Renal pelvis (tissue), 4 donors: ENCODE data around the gene ARL14EPL. TPM values are rescaled to one million over a fixed set of nuclear protein-coding genes. Genes with fewer than 3 reads are reported as not detected.
"Not testable (repeated sequence)": the region's sequence is repeated elsewhere in the genome, so short reads cannot be mapped to it uniquely, and the experiment has no call there.

ENCODE experiments used
- DNase-seq: peaks from one replicate; pipeline ENCODE4 v3.0.0-alpha.2; 2013
- polyA plus RNA-seq, 3 donors: library from polyadenylated mRNA; unstranded; fragments of 120-200 nt; gene quantifications; one replicate each; pipeline ENCODE4 v1.2.1, GENCODE V29; 2013; ENCODE audit not compliant: insufficient read length in 3 of 3

ARL14EPL gene
- polyA plus RNA-seq, 3 donors, result not detected

DNA sequence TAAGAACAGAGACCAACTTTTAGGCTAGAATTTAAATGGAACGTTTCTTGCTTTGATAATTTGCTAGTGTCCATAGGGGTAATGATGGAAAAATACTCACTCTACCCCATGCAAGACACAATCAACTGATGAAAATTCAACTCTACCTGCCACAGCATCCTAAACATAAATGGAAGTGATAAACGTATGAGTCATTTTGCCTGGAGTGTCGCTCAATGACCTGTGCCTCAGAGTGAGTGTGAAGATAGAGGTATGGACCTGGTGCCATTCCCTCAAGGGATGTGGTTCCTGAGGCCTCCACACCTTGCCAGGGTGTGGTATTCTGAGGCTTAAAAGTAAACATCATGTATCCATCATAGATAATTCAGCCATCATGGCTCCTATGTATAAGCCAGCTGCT, 14.0 kb downstream of the ARL14EPL start:
- DNase-seq, result no peak

DNA sequence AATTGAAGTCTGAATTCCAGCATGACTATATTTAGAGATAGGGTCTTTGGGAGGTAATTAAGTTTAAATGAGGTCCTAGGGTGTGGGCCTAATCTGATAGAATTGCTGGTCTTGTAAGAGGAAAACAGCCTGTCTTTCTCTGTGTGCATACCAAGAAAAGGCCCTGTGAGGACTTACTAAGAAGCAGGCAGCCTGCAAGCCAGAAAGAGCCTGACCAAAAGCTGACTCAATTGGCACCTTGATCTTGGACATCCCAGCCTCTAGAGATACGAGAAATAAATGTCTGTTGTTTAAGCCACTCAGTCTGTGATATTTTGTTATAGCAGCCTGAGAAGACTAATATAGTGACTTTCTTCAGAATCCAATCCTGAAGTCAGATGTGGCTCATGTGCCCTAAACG, 14.6 kb downstream of the ARL14EPL start:
- no peak for DNase-seq

GRCh38 chr5:116058346-116058936, 26.2 kb downstream of the ARL14EPL start:
- DNase-seq, result no peak

DNA sequence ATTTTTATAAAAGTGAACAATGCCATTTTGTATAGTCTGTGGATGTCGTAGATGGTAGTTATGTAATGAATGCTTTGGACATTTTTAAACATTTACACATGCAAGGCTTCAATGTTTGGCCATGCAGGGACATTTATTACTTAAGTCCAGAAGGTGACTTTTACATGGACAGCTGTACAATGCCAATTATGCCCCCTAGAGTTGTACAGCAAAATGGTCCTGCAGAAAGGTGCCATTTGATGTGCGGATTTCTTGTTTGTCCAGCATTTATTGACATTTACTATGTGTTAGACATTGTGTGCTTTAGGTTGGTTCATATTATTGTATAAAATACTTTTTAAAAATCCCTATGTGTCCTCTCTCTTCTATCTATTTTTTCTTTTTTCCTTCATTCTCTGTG, 30.1 kb downstream of the ARL14EPL start:
- DNase-seq, result no peak

DNA sequence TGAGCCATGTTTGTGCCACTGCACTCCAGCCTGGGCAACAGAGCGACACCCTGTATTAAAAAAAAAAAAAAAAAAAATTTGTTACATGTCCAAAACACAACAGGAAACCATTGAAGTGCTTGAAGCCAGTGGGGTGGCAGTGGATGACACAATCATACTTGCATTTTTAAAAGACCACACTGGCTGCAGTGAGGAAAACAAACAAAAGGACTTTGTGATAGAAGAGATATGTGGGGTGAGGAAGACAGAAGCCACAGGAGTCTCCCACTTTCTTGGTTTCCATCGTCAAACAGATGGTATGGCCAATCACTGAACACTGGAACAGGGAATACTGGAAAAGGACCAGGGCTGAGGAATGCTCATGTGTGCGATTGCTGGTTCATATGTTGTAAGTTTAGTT, 31.7 kb downstream of the ARL14EPL start:
- DNase-seq, result no peak

DNA sequence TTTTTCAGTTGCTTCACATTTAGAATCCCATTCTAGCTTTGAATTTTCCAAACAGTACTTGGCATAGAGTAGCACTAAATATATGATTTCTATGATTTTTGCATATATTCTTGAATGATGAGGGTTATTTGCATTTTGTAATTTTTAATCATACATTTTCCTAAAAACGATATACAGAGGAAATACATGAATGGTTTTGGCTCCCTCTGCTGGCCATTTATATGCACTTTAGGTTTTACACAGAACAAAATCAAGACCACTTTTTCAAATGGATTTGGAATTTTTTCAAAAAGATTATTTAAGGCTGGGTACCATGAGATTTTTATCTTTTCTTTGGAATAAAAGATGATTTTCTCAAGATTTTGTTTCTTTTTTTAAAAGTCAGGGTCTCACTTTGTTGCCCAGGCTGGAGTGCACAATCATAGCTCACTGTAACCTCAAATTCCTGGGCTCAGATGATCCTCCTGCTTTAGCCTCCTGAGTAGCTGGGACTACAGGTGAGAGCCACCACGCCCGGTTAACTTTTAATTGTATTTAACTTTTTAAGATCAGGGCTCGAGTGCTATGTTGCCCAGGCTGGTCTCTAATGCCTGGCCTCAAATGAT, 35.9 kb downstream of the ARL14EPL start:
- DNase-seq, result peak; percentile 48

DNA sequence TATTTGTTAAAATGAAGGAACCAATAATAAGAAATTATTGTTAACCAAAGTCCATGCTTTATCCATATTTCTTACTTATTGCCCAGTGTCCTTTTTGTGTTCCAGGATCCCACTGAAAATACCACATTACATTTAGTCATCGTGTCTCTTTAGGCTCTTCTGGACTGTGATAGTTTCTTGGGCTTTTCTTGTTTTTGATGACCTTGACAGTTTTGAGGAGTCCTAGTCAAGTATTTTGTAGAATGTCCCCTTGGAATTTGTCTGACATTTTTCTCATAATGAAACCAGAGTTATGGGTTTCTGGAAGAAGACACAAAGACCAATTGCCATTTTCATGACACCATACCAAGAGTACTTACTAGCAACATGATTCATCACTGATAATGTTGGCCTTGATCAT, 38.9 kb downstream of the ARL14EPL start:
- no peak for DNase-seq

GRCh38 chr5:116075191-116075831, 43.0 kb downstream of the ARL14EPL start:
- no peak for DNase-seq

DNA sequence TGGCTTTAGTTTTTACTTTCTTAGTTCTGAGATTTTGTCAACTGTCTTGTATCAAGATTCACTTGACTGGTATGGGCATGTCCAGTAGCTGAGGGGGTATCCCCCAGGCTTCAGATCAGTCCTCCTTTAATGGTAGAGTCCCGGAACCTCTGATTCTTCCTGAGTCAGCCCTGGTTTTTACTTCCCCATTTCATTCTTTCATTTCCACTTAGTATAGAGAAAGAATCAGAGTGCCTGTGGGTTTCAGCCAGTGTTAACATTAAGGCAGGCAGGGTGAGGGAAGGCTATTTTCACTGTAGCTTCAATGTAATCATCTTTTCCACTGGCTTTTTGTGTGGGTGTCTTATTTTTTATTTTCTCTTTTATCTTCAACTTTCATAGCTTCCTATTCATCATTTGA, 44.2 kb downstream of the ARL14EPL start:
- DNase-seq, result no peak

DNA sequence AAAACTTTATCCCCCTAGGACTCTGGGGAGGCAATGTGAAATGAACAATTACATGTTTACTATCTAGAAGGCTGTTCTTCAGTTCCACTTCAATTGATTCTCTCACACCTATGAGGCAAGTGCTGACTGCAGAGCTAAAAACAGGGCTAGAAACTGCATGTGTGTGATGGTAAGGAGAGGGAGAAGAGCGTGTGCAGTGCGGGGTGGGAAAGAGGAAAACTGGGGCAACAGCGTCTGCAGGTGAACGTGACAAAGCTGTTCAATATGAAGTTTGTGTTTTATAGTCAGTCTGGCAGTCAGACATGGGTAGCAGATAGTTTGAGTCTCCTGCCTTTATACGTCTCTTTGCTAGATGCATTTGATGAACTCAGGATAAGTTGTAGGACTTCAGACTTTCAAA, 45.9 kb downstream of the ARL14EPL start:
- DNase-seq, result no peak

DNA sequence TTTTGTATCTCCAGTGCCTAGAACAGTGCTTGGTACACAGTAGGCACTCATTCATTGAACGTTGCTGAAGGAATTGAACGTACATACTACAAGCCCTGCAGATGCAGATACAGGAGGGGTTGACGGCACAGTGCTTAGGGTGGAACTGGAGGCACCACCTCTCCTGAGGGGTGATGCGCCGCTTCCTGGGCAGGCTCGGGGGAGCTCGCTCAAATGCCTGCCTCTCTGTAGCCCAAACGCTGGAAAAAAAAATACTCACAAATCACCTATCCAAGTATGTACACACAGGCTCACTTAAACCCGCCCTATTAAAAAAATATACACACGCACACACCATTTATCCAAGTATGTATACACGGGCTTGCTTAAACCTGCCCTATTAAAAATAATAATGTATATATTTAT, 52.0 kb downstream of the ARL14EPL start:
- DNase-seq, result peak; percentile 26

DNA sequence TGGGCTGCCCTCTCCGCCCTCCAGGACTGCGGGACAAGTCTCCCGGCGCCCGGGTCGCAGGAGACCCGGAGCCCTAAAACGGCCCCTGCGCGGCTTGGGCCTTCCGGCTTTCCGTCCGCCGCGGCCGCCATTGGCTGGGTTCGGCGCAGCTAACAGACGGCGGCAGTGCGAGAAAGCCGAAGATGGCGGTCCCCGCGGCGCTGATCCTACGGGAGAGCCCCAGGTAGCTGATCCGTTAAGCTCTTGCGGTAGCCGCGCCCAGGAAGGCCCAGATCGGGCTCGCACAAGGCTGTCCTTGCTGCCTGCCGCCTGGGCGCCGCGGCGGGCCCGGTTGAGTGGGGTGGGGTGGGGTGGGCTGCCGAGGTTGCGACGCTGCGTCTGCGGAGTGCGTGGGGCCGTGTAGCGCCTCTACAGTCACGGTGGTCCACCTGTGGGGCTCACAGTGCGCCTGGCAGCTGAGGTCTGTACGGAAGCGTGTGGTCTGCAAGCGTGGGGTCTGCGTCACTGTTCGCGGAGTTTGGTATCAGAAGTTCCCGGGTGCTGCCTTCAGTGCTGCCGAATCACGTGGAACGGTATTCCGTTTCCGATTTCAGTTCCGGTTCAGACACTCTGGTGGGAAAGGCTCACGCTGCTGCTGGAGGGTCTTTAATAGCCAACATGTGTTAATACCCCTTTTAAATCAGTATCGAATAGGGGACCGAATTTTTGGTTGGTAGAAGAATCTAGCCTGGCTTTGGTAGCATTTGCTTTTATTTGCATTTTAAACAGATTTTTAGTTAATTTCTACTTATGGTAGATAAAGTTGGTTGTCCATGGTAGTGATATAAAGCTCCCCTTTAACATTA, 52.8 kb downstream of the ARL14EPL start, which contains the start of gene COMMD10:
COMMD10 (plus strand) TSS at position 155 of the 845 bp plus-strand sequence.
- peak; percentile 90 for DNase-seq

GRCh38 chr5:116086309-116086708, 54.0 kb downstream of the ARL14EPL start:
- not testable (repeated sequence) for DNase-seq

GRCh38 chr5:116088062-116088461, 55.8 kb downstream of the ARL14EPL start:
- no peak for DNase-seq

DNA sequence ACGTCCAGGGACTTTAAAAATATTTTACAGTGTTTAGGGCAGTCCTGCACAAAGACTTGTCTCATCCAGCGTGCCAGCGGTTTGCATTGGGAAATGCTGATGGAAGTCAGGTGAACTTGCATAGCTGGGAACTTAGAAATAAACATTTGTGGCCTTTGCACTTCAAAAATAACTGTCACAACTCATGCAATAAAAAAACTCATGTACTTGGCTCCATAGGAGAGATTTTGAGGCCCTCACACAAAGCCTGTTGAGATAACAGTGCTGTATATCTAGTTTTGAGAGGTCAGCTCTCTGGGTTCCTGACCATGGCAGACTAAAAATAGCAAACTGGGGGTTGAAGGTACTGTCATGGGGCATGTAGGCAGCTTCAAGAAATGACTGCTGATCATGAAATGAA, 58.0 kb downstream of the ARL14EPL start:
- no peak for DNase-seq

- no peak for DNase-seq
Observed at GRCh38 chr5:116091416-116091815, 59.1 kb downstream of the ARL14EPL start.

- DNase-seq, result no peak
Observed at GRCh38 chr5:116097301-116097700, 65.0 kb downstream of the ARL14EPL start.

- no peak for DNase-seq
Observed at GRCh38 chr5:116098998-116099397, 66.7 kb downstream of the ARL14EPL start.

DNA sequence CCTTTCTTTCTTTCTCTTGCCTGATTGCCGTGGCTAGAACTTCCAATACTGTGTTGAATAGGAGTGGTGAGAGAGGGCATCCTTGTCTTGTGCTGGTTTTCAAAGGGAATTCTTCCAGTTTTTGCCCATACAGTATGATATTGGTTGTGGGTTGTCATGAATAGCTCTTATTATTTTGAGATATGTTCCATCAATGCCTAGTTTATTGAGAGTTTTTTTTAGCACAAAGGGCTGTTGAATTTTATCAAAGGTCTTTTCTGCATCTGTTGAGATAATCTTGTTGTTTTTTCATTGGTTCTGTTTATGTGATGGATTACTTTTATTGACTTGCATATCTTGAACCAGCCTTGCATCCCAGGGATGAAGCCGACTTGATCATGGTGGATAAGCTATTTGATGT, 72.7 kb downstream of the ARL14EPL start:
- DNase-seq, result not testable (repeated sequence)
